GM23248 (cell line): ENCODE measurements around the gene GCNT2. TPM values are rescaled to one million over a fixed set of nuclear protein-coding genes. Genes with fewer than 3 reads are reported as not detected.

Experiments
- DNase-seq: peaks from one replicate; pipeline ENCODE4 v3.0.0-alpha.2; 2015
- H2AFZ ChIP-seq: fragments of 200-600 bp; sonication (generic); 2 replicates; pipeline ENCODE4 v1.6.1; 2016; ENCODE audit warnings: antibody characterized with exemption
- H3F3A ChIP-seq: fragments of 200-600 bp; sonication (generic); 2 replicates; pipeline ENCODE4 v1.6.1; 2016; ENCODE audit warnings: mild to moderate bottlenecking, antibody characterized with exemption, mixed run types; ENCODE audit not compliant: insufficient read depth
- H3K27ac ChIP-seq: fragments of 200-600 bp; sonication (generic); 2 replicates; pipeline ENCODE4 v1.5.1; 2016; ENCODE audit warnings: mild to moderate bottlenecking
- H3K27me3 ChIP-seq: fragments of 200-600 bp; sonication (generic); replicated peaks from 2 replicates; pipeline ENCODE4 v1.6.1; 2016; ENCODE audit warnings: mild to moderate bottlenecking; ENCODE audit not compliant: insufficient read depth
- H3K36me3 ChIP-seq: fragments of 200-600 bp; sonication (generic); 2 replicates; pipeline ENCODE4 v1.6.1; 2016; ENCODE audit warnings: low read depth, mild to moderate bottlenecking
- H3K4me1 ChIP-seq: fragments of 200-600 bp; sonication (generic); 2 replicates; pipeline ENCODE4 v1.6.1; 2016; ENCODE audit warnings: mild to moderate bottlenecking; ENCODE audit not compliant: insufficient read depth
- H3K4me2 ChIP-seq: fragments of 200-600 bp; sonication (generic); one replicate; pipeline ENCODE4 v1.6.1; 2016; ENCODE audit warnings: mild to moderate bottlenecking; ENCODE audit not compliant: unreplicated experiment
- H3K4me3 ChIP-seq: fragments of 200-600 bp; sonication (generic); 2 replicates; pipeline ENCODE4 v1.5.1; 2016; ENCODE audit warnings: mild to moderate bottlenecking
- H3K79me2 ChIP-seq: fragments of 200-600 bp; sonication (generic); 2 replicates; pipeline ENCODE4 v1.6.1; 2016; ENCODE audit warnings: mild to moderate bottlenecking; ENCODE audit not compliant: insufficient read depth
- H3K9ac ChIP-seq: fragments of 200-600 bp; sonication (generic); 2 replicates; pipeline ENCODE4 v1.6.1; 2016; ENCODE audit warnings: mild to moderate bottlenecking
- H3K9me2 ChIP-seq: fragments of 200-600 bp; sonication (generic); 2 replicates; pipeline ENCODE4 v1.6.1; 2016; ENCODE audit warnings: mixed run types, mild to moderate bottlenecking, moderate library complexity; ENCODE audit not compliant: insufficient read depth
- H3K9me3 ChIP-seq: fragments of 200-600 bp; sonication (generic); one replicate; pipeline ENCODE4 v1.6.1; 2017; ENCODE audit warnings: low read depth
- H4K20me1 ChIP-seq: fragments of 200-600 bp; sonication (generic); 2 replicates; pipeline ENCODE4 v1.6.0; 2016; ENCODE audit not compliant: insufficient read depth
- EZH2 ChIP-seq: fragments of 200-600 bp; sonication (generic); IDR thresholded peaks from 2 replicates; pipeline ENCODE4 v1.6.1; 2018; ENCODE audit warnings: antibody characterized with exemption, mild to moderate bottlenecking; ENCODE audit not compliant: insufficient read depth, poor library complexity, severe bottlenecking
- EZH2phosphoT487 ChIP-seq: fragments of 200-600 bp; sonication (generic); IDR thresholded peaks from 2 replicates; pipeline ENCODE4 v1.6.1; 2018; ENCODE audit warnings: antibody characterized with exemption, moderate library complexity, mild to moderate bottlenecking, low read depth; ENCODE audit not compliant: insufficient read depth
- WGBS, 2 experiments: methylation state at CpG; one replicate each; pipeline ENCODE4 v1.1.6; 2015 to 2017; ENCODE audit warnings: low lambda C conversion rate in 2 of 2, low coverage in 1 of 2; ENCODE audit errors: missing lambda C conversion rate in 2 of 2; 5-methylcytosine and 5-hydroxymethylcytosine counted together
- in situ Hi-C: fragments of 300-500 bp; cut with MboI; formaldehyde crosslinking; loops from 2 replicates; pipeline ENCODE4 v1.15.0; 2020
- polyA plus RNA-seq: library from polyadenylated mRNA; unstranded; fragments of >200 nt; fragmentation: Nextera tagmentation; extraction: Ambion mirVana; gene quantifications from 2 replicates; pipeline ENCODE4 v1.2.1, GENCODE V29; 2016
- total RNA-seq: library from RNA; depleted of rRNA; stranded (reverse); fragments of >200 nt; shearing (Covaris generic); gene quantifications from 2 replicates; pipeline ENCODE4 v1.2.3, GENCODE V29; 2014

The GCNT2 gene
- total and polyA plus RNA-seq, 2 experiments from 2014 or later, result not detected

- Histone ChIP-seq H2AFZ (no peak overlapping the region), H3F3A (no peaks in the 10 kb centered on the region), H3K4me3 (no peak overlapping the region), H4K20me1 (no peaks in the 10 kb centered on the region), H3K9me2 (no peaks in the 10 kb centered on the region), H3K9me3 (no peaks in the 10 kb centered on the region), H3K4me1 (no peaks in the 10 kb centered on the region), H3K9ac (no peak overlapping the region), H3K36me3 (no peaks in the 10 kb centered on the region), H3K79me2 (no peaks in the 10 kb centered on the region), H3K4me2 (no peak overlapping the region), H3K27ac (no peak overlapping the region), H3K27me3 (no peaks in the 10 kb centered on the region)
- no peak for DNase-seq
- 54 to 57% methylated on average over 2 of the region's 2 CpGs for WGBS, 2 experiments
- no peak for TF ChIP-seq EZH2phosphoT487
- TF ChIP-seq EZH2, result no peak
- in situ Hi-C loops, result no loop called here
Observed at GRCh38 chr6:10542213-10542612, 21.1 kb downstream of the GCNT2 start.

DNA sequence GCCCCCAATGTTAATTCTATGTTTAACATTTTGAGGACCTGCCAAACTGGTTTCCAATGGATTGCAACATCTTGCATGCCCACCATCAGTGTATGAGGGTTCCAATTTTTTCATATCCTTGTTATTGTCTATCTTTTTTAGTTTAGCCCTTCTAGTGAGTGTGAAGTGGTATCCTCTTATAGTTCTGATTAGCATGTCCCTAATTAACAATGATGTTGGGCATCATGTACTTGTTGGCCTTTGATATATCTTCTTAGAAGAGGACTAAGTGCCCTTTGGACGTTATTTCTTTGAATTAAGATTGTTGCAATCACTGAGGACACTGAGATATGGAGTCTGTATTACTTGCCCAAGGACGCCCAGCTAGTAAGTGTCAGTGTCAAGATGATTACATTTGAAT is 22.3 kb downstream of the GCNT2 start:
- Histone ChIP-seq H3K79me2 (no peaks in the 10 kb centered on the region), H3K4me2 (no peak overlapping the region), H3K4me3 (no peak overlapping the region), H3K27ac (no peak overlapping the region), H3K27me3 (no peaks in the 10 kb centered on the region), H3K9me2 (no peaks in the 10 kb centered on the region), H2AFZ (no peak overlapping the region), H3F3A (no peaks in the 10 kb centered on the region), H3K9me3 (no peaks in the 10 kb centered on the region), H3K9ac (no peak overlapping the region), H3K36me3 (no peaks in the 10 kb centered on the region), H4K20me1 (no peaks in the 10 kb centered on the region), H3K4me1 (no peaks in the 10 kb centered on the region)
- in situ Hi-C loops, result no loop called here
- 10 to 26% methylated on average over 2 of the region's 2 CpGs for WGBS, 2 experiments
- TF ChIP-seq EZH2phosphoT487 (no peak), EZH2 (no peak)
- DNase-seq, result no peak

- Histone ChIP-seq H3K9me3 (no peaks in the 10 kb centered on the region), H3K4me2 (no peak overlapping the region)
Observed at GRCh38 chr6:10545482-10545881, 24.3 kb downstream of the GCNT2 start.

GRCh38 chr6:10547809-10548208 is 26.7 kb downstream of the GCNT2 start:
- Histone ChIP-seq H2AFZ (no peak overlapping the region), H3K79me2 (no peaks in the 10 kb centered on the region), H3K4me1 (no peaks in the 10 kb centered on the region), H3K9ac (no peak overlapping the region), H3K27ac (no peak overlapping the region), H3K9me3 (no peaks in the 10 kb centered on the region), H3K4me3 (no peak overlapping the region), H4K20me1 (no peaks in the 10 kb centered on the region), H3K27me3 (no peaks in the 10 kb centered on the region), H3K36me3 (no peaks in the 10 kb centered on the region), H3F3A (no peaks in the 10 kb centered on the region), H3K4me2 (no peak overlapping the region), H3K9me2 (no peaks in the 10 kb centered on the region)
- no peak for DNase-seq
- in situ Hi-C loops, result no loop called here
- TF ChIP-seq EZH2phosphoT487 (no peak), EZH2 (no peak)

More at GRCh38 chr6:10545482-10545881, 24.3 kb downstream of the GCNT2 start:
- Histone ChIP-seq H2AFZ (no peak overlapping the region), H3K9ac (no peak overlapping the region), H3K4me1 (no peaks in the 10 kb centered on the region), H3F3A (no peaks in the 10 kb centered on the region), H3K9me2 (no peaks in the 10 kb centered on the region), H3K4me3 (no peak overlapping the region), H3K27me3 (no peaks in the 10 kb centered on the region), H4K20me1 (no peaks in the 10 kb centered on the region), H3K27ac (no peak overlapping the region), H3K36me3 (no peaks in the 10 kb centered on the region), H3K79me2 (no peaks in the 10 kb centered on the region)
- TF ChIP-seq EZH2phosphoT487, result no peak
- TF ChIP-seq EZH2, result no peak
- DNase-seq, result no peak
- in situ Hi-C loops, result no loop called here
- 22 to 23% methylated on average over 4 of the region's 4 CpGs for WGBS, 2 experiments

DNA sequence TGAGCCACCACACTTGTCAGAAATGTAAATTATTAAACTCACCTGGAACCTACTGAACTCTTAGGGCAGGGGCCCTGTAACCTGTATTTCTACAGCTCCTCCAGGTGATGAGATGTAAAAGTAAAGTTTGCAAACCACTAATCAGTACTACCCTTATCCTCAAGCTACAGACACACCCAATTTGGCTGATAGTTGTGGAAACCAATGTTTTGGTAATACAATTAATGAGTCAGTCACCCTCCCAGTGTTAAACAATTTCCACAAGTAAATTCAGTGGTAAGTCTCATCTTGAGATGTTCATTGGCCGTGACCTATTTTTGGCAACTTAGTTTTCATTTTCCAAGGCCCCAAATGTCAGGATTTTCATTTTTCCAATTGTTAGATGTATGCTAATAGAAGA is 29.6 kb downstream of the GCNT2 start:
- Histone ChIP-seq H2AFZ (no peak overlapping the region), H3F3A (no peaks in the 10 kb centered on the region), H3K4me2 (no peak overlapping the region), H3K27me3 (no peaks in the 10 kb centered on the region; the same call in 1 of the 2 replicates), H4K20me1 (no peaks in the 10 kb centered on the region), H3K9me3 (no peaks in the 10 kb centered on the region), H3K79me2 (no peaks in the 10 kb centered on the region), H3K9me2 (no peaks in the 10 kb centered on the region), H3K4me1 (no peaks in the 10 kb centered on the region; the same call in 1 of the 2 replicates), H3K27ac (no peak overlapping the region), H3K4me3 (no peak overlapping the region), H3K9ac (no peak overlapping the region), H3K36me3 (no peaks in the 10 kb centered on the region)
- no peak for DNase-seq
- WGBS, 2 experiments, result 15 to 17% methylated on average over 1 of the region's 1 CpG
- in situ Hi-C loops, result no loop called here
- TF ChIP-seq EZH2 (no peak), EZH2phosphoT487 (no peak)
